Measurements from ENCODE around the gene RHBDD3. TPM values are rescaled to one million over a fixed set of nuclear protein-coding genes. Genes with fewer than 3 reads are reported as not detected.

RHBDD3 gene
- total and polyA plus RNA-seq, 9 of the 15 experiments (the other 6 are each of a cell fraction or from before 2014, with no cell fraction given) = 0.32 to 35.6 (median 14.0) TPM

- TF ChIP-seq MGA (IDR thresholded peaks at IDR 0.05) (peak; percentile 51; the same call in 1 of the 2 replicates), POLR2A (conservative IDR thresholded peaks at IDR 0.05) (peak; percentile 90), NCOA6 (IDR thresholded peaks at IDR 0.05) (no peak), ZNF354B (CRISPR knock-in tag; IDR thresholded peaks at IDR 0.05) (no peak), ZNF707 (CRISPR knock-in tag; conservative IDR thresholded peaks at IDR 0.05) (no peak), GABPB1 (CRISPR knock-in tag; IDR thresholded peaks at IDR 0.05) (peak; percentile 55; the same call in 1 of the 2 replicates), CTCF (IDR thresholded peaks at IDR 0.05 in 2 of 3, conservative IDR thresholded peaks at IDR 0.05 in 1 of 3; ENCODE audit: insufficient read depth in 2 of 3, low read depth in 1 of 3, low read length in 3 of 3) (peak in 1 of 3 experiments; percentile 0; a peak in 1 of 6 replicates), ATF6 (CRISPR knock-in tag; IDR thresholded peaks at IDR 0.05) (0 out of 2 replicates have a peak, but pooled peaks have one; percentile 18), ZNF436 (CRISPR knock-in tag; IDR thresholded peaks at IDR 0.05) (no peak), SMARCB1 (IDR thresholded peaks at IDR 0.05; ENCODE audit: insufficient read length, low read depth) (no peak), TBP (optimal IDR thresholded peaks at IDR 0.05; ENCODE audit: low read depth, low read length) (peak; percentile 67), TEAD4 (IDR thresholded peaks at IDR 0.05; ENCODE audit: low read length) (no peak), TEAD4 (CRISPR knock-in tag; IDR thresholded peaks at IDR 0.05; ENCODE audit: borderline replicate concordance) (0 out of 2 replicates have a peak, but pooled peaks have one; percentile 29)
Measured at GRCh38 chr22:29267858-29268510, at the start of gene RHBDD3, which contains the start of gene EWSR1 (continued).

Data from K562 (cell line).